Caco-2 (cell line): ENCODE data around the gene PRICKLE1. TPM values are rescaled to one million over a fixed set of nuclear protein-coding genes. Genes with fewer than 3 reads are reported as not detected.

Source experiments
- BruUV-seq: library from RNA; stranded (reverse); fragments of 400-500 nt; replicated peaks from 2 replicates; lab custom pipeline; 2021; lab: Mats Ljungman, UMichigan
- CTCF ChIA-PET: fragments of 300-600 bp; sonication (Branson Sonifier 250); formaldehyde crosslinking; loops from one replicate; lab custom pipeline; 2022; ENCODE audit warnings: antibody characterized with exemption; lab: Charles Lee
- POLR2A ChIA-PET: fragments of 300-600 bp; sonication (Branson Sonifier 250); formaldehyde crosslinking; loops from one replicate; lab custom pipeline; 2022; ENCODE audit warnings: antibody characterized with exemption; lab: Charles Lee
- DNase-seq, 2 experiments: peaks; one replicate each; pipeline versions ENCODE4 v3.0.0 to v3.0.0-alpha.2; 2020 to 2022
- H3K27me3 ChIP-seq: replicated peaks from 2 replicates; pipeline ENCODE4 v1.6.0; 2011; ENCODE audit warnings: low read length; ENCODE audit not compliant: control insufficient read depth, insufficient read depth
- H3K36me3 ChIP-seq: 2 replicates; pipeline ENCODE4 v1.5.1; 2011; ENCODE audit warnings: low read length; ENCODE audit not compliant: control insufficient read depth, insufficient read depth
- H3K4me1 ChIP-seq: fragments of 250-450 bp; sonication (Bioruptor Pico); 2 replicates; pipeline ENCODE4 v1.5.1; 2020; ENCODE audit warnings: mild to moderate bottlenecking
- H3K4me3 ChIP-seq: 2 replicates; pipeline ENCODE4 v1.5.1; 2011; ENCODE audit warnings: low read depth, mild to moderate bottlenecking, control low read depth, low read length
- H3K9me3 ChIP-seq: fragments of 250-450 bp; sonication (Bioruptor Pico); 2 replicates; pipeline ENCODE4 v1.5.1; 2020; ENCODE audit warnings: mild to moderate bottlenecking, moderate library complexity
- H3K27ac Mint-ChIP-seq: one replicate; pipeline ENCODE4 v1.8.0; 2022; ENCODE audit warnings: mixed read lengths; ENCODE audit not compliant: unreplicated experiment
- H3K27me3 Mint-ChIP-seq: one replicate; pipeline ENCODE4 v1.8.0; 2022; ENCODE audit warnings: mixed read lengths; ENCODE audit not compliant: insufficient read depth, unreplicated experiment
- H3K36me3 Mint-ChIP-seq: one replicate; pipeline ENCODE4 v1.8.0; 2022; ENCODE audit warnings: mild to moderate bottlenecking, mixed read lengths; ENCODE audit not compliant: insufficient read depth, unreplicated experiment
- H3K4me1 Mint-ChIP-seq: one replicate; pipeline ENCODE4 v1.8.0; 2022; ENCODE audit warnings: low read depth, mixed read lengths; ENCODE audit not compliant: unreplicated experiment
- H3K4me3 Mint-ChIP-seq: one replicate; pipeline ENCODE4 v1.8.0; 2022; ENCODE audit warnings: mild to moderate bottlenecking, moderate library complexity, mixed read lengths; ENCODE audit not compliant: unreplicated experiment
- H3K9me3 Mint-ChIP-seq: one replicate; pipeline ENCODE4 v1.8.0; 2022; ENCODE audit warnings: mixed read lengths; ENCODE audit not compliant: unreplicated experiment
- CTCF ChIP-seq, 2 experiments: fragments of 200-600 bp in 1 of 2; IDR thresholded peaks; 1 replicate in 1 of 2; 2 replicates in 1 of 2; pipeline versions ENCODE4 v1.5.1 to v1.8.0; 2011 to 2022; ENCODE audit warnings: antibody characterized with exemption in 1 of 2, control low read depth in 1 of 2, inconsistent platforms in 1 of 2, low read depth in 1 of 2, low read length in 1 of 2, mild to moderate bottlenecking in 1 of 2, moderate library complexity in 1 of 2; ENCODE audit not compliant: insufficient read depth in 1 of 2, severe bottlenecking in 1 of 2, unreplicated experiment in 1 of 2
- intact Hi-C: fragments of 100-400 bp; cut with micrococcal nuclease; formaldehyde crosslinking; loops from one replicate; pipeline ENCODE4 v1.10.0; 2022; ENCODE audit not compliant: unreplicated experiment
- total RNA-seq: library from RNA; stranded (reverse); gene quantifications from 2 replicates; pipeline ENCODE4 v1.2.3, GENCODE V29; 2022

The PRICKLE1 gene
- total RNA-seq, 1 experiment from 2014 or later = 4.5 TPM

- Mint-ChIP-seq H3K4me1 (no peaks in the 10 kb centered on the region), H3K9me3 (no peaks in the 10 kb centered on the region), H3K4me3 (no peak overlapping the region), H3K27me3 (peaks cover 4% of the 10 kb centered on the region), H3K36me3 (no peaks in the 10 kb centered on the region), H3K27ac (no peak overlapping the region)
- ChIA-PET CTCF (interaction anchor here (0.7 kb wide), 1 partner anchor 10 kb away, joined by 4 read pairs; no protein-coding TSS in a partner anchor), POLR2A (no interaction called here)
- no TSS peak for BruUV-seq
- Histone ChIP-seq H3K36me3 (no peaks in the 10 kb centered on the region), H3K27me3 (no peaks in the 10 kb centered on the region), H3K4me3 (no peak overlapping the region), H3K9me3 (no peaks in the 10 kb centered on the region), H3K4me1 (no peaks in the 10 kb centered on the region)
- intact Hi-C loops = no loop called here
- TF ChIP-seq CTCF (IDR thresholded peaks at IDR 0.05; ENCODE audit: insufficient read depth in 1 of 2, low read depth in 1 of 2, low read length in 1 of 2, severe bottlenecking in 1 of 2, unreplicated experiment in 1 of 2) = no peak
- DNase-seq = no peak
These were observed 94.3 kb downstream of the PRICKLE1 start for GRCh38 chr12:42495244-42495643.

- Histone ChIP-seq H3K27me3 (no peaks in the 10 kb centered on the region), H3K9me3 (no peaks in the 10 kb centered on the region), H3K36me3 (no peaks in the 10 kb centered on the region), H3K4me3 (no peak overlapping the region), H3K4me1 (no peaks in the 10 kb centered on the region)
- Mint-ChIP-seq H3K27ac (no peak overlapping the region), H3K4me3 (no peak overlapping the region), H3K27me3 (peaks cover 4% of the 10 kb centered on the region), H3K36me3 (no peaks in the 10 kb centered on the region), H3K4me1 (no peaks in the 10 kb centered on the region), H3K9me3 (no peaks in the 10 kb centered on the region)
- POLR2A ChIA-PET = no interaction called here
- no peak for DNase-seq
- CTCF ChIA-PET = interaction anchor here (0.7 to 2.2 kb wide), 2 partner anchors 9 kb away, joined by 3 to 5 read pairs; no protein-coding TSS in a partner anchor
- intact Hi-C loops = no loop called here
- BruUV-seq = no TSS peak
- no peak for TF ChIP-seq CTCF (IDR thresholded peaks at IDR 0.05; ENCODE audit: insufficient read depth in 1 of 2, low read depth in 1 of 2, low read length in 1 of 2, severe bottlenecking in 1 of 2, unreplicated experiment in 1 of 2)
These were observed 97.3 kb downstream of the PRICKLE1 start for GRCh38 chr12:42492267-42492666.

GRCh38 chr12:42490261-42490842 lies 99.2 kb downstream of the PRICKLE1 start:
- CTCF ChIA-PET = interaction anchor here (2.2 kb wide), 1 partner anchor 8 kb away, joined by 5 read pairs; no protein-coding TSS in a partner anchor
- TF ChIP-seq CTCF (IDR thresholded peaks at IDR 0.05; ENCODE audit: insufficient read depth in 1 of 2, low read depth in 1 of 2, low read length in 1 of 2, severe bottlenecking in 1 of 2, unreplicated experiment in 1 of 2) = no peak
- intact Hi-C loops = no loop called here
- Histone ChIP-seq H3K4me3 (no peak overlapping the region), H3K4me1 (no peaks in the 10 kb centered on the region), H3K9me3 (no peaks in the 10 kb centered on the region), H3K27me3 (no peaks in the 10 kb centered on the region), H3K36me3 (no peaks in the 10 kb centered on the region)
- H3K4me3 Mint-ChIP-seq = no peak overlapping the region
- no peaks in the 10 kb centered on the region for H3K36me3 Mint-ChIP-seq
- no peaks in the 10 kb centered on the region for H3K27me3 Mint-ChIP-seq
- H3K4me1 Mint-ChIP-seq = no peaks in the 10 kb centered on the region
- H3K27ac Mint-ChIP-seq = no peak overlapping the region
- H3K9me3 Mint-ChIP-seq = no peaks in the 10 kb centered on the region
- no peak for DNase-seq
- no TSS peak for BruUV-seq
- POLR2A ChIA-PET = no interaction called here
